Stimulated activated CD8-positive, alpha-beta memory T cell treated with anti-CD3 and anti-CD28 coated beads, Interleukin-12 subunit alpha, Interleukin-12 subunit beta, amount 100 ng/mL, for 4 hours (primary cell): ENCODE data around the gene SLC35F3.
"Not testable (repeated sequence)": the region's sequence is repeated elsewhere in the genome, so short reads cannot be mapped to it uniquely, and the experiment has no call there.

ENCODE experiments used
- DNase-seq: peaks from one replicate; pipeline ENCODE4 v3.0.0-alpha.2; 2020; ENCODE audit warnings: low read depth

SLC35F3 gene

DNA sequence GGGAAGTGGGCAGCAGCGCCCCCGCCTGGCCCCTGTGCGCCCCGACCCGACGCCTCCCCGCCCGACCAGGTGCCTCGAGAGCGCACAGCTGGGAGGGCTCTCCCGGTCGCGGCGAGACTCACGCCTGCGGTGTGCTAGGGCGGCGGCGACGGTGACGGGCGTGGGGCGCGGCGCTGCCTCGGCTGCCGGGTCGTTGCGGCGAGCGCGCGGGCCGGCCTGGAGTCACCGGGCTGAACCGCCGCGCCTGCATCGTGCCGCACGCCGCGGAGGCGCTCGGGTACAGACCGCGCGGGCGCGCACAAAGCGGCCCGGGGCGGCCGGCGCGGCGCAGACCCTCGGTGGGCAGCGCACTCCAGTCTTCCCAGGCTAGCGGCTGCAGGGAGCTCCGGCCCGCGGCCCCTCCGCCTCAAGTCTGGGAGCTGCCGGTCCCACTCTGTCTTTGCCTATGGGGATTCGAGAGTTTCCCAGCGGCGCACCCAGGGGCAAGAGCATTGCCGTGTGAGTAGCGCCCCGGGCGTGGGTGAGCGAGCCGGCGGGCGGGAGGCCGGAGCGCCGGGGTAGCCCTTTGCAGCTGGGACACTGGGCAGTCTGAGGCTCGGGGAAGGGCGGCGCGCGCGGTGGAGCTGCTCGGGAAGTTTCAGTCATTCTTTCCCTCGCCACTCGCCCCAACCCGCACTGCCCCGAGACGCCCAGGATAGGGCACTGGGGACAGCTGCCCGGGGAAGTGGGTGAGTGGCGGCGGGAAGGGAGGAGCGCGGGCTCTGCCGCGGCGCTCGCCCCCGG, at the start of gene SLC35F3:
TSS of gene SLC35F3 (plus strand) at position 44 of the 783 bp plus-strand sequence.
- DNase-seq = no peak

DNA sequence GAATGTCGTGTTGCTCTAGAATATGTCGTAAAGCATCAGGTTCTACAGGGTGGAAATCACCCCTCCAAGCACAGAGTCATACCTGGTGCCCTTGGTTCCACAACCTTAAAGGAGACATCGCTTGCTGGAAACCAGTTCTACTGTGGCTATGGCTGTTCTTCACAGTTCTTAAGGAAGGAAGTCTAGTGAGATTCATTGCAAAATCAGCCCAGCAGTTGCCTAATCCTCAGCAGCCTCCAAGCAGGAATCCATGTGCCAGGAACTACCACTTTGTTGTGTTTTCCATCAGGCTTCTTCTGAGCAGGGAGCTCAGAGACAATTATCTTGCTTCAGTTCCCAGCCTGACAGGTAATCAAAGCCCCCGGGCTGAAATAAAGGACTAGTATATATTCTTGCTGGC, 45.0 kb upstream of the SLC35F3 start:
- no peak for DNase-seq

- no peak for DNase-seq
These were observed 40.5 kb upstream of the SLC35F3 start for GRCh38 chr1:233863901-233864545.

DNA sequence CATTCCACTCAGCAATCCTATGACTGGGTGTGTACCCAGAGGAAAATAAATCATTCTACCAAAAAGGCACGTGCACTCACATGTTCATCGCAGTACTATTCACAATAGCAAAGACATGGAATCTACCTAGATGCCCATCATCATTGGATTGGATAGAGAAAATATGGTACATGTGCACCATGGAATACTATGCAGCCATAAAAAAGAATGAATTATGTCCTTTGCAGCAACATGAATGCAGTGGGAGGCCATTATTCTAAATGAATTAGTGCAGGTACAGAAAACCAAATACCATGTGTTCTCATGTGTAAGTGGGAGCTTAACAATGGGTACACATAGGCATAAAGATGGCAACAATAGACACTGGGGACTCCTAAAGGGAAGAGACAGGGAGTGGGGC, 39.9 kb upstream of the SLC35F3 start:
- no peak for DNase-seq

DNA sequence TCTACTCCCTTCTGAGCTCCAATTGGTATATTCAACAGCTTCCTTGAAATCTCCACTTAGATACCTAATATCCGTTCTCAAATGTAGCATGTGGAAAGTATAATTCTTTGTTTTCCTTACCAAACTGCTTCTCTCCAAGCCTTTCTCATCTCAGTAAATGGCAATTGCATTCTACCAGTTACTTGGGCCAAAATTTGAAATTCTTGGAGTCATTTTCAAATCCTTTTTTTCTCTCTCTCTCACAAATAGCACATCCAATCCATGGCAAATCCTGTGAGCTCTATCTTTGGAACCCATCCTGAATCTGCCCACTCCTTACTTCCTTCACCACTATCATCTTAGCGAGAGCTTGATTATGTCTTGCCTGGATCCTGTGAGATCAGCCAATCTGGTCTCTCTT, 39.3 kb upstream of the SLC35F3 start:
- no peak for DNase-seq

- no peak for DNase-seq
These were observed 38.6 kb upstream of the SLC35F3 start for GRCh38 chr1:233865902-233866301.

- DNase-seq = no peak
These were observed 37.4 kb upstream of the SLC35F3 start for GRCh38 chr1:233867028-233867427.

GRCh38 chr1:233868461-233868860, 36.0 kb upstream of the SLC35F3 start:
- no peak for DNase-seq

- no peak for DNase-seq
These were observed 34.8 kb upstream of the SLC35F3 start for GRCh38 chr1:233869680-233870079.

DNA sequence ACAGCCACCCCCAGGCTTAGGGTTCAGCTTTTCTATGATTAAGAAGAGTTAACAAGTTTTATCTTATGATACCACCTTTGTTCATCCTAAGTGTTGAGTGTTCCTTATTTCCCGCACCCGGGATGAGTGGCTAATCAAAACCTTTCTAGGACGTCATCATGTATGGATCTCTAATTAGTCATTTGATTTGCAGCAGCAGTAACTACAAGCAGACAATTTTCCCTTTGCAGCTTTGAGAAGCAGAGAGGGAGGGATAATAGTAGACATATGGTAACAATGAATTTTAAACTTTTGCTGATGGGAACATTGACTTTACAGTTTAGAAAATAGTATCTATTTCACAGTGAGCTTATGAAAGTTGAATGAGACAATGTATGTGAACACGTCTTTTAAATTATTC, 30.8 kb upstream of the SLC35F3 start:
- DNase-seq = no peak

GRCh38 chr1:233879841-233880240, 24.6 kb upstream of the SLC35F3 start:
- no peak for DNase-seq

- no peak for DNase-seq
These were observed 20.8 kb upstream of the SLC35F3 start for GRCh38 chr1:233883671-233884070.

DNA sequence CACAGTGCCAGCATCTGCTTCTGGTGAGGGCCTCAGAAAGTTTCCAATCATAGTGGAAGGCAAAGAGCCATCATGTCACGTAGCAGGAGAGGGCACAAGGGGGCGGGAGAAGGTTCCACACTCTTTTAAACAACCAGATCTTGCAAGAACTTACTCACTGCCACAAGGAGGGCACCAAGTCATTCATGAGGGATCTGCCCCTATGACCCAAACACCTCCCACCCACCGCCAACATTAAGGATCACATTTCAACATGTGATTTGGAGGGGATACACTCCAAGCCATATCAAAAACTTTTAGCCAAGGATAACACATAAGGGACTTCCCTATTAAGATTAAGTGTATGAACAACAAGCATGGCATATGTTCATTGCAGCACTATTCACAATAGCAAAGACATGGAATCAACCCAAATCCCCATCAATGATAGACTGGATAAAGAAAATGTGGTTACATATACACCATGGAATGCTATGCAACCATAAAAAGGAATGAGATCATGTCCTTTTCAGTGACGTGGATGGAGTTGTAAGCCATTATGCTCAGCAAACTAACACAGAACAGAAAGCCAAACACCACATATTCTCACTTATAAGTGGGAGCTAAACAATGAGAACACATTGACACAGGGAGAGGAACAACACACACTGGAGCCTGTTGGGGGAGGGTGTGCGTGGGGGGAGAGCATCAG, 19.9 kb upstream of the SLC35F3 start:
- no peak for DNase-seq

DNA sequence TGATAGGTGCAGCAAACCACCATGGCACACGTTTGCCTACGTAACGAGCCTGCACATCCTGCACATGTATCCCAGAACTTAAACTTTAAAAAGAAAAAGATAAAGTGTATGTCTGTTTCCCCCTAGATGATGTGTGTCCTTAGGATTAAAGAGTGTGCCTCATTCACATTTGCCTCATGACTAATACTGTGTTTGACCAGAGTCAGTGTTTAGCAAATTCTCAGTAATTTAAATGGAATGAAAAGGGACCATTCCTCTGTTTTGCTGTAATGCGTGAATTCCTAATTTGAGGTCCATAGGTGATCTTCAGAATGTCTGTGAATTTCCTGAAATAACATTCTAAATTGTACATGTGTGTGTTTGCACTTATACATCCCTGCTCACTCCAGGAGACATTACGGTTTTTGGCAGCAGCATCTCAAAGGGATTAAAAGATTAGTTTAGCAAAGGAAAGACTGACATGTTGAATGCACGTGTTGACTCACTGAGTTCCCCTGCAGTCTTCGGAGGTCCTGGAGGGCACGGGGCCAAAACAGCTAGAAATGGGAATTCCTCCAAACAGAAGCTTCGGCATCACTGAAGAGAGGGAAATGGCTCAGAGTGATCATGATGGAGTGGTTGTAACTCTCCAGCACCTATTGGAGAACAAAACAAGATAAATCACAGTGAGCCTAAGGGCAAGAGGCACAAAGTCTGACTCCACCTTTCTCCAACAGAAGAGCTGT, 19.1 kb upstream of the SLC35F3 start:
- DNase-seq = no peak

DNA sequence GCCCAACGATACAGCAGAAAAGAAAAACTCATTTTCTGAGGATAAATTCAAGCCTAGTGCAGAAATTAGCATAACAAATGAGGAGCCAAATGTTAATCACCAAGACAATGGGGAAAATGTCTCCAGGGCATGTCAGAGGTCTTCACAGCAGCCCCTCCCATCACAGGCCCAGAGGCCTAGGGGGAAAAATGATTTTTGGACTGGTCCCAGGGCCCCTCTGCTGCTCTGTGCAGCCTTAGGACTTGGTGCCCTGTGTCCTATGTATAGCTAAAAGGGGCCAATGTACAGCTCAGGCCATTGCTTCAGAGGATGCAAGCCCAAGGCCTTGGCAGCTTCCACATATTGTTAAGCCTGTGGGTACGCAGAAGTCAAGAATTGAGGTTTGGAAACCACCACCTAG, 13.3 kb upstream of the SLC35F3 start:
- DNase-seq = not testable (repeated sequence)

DNA sequence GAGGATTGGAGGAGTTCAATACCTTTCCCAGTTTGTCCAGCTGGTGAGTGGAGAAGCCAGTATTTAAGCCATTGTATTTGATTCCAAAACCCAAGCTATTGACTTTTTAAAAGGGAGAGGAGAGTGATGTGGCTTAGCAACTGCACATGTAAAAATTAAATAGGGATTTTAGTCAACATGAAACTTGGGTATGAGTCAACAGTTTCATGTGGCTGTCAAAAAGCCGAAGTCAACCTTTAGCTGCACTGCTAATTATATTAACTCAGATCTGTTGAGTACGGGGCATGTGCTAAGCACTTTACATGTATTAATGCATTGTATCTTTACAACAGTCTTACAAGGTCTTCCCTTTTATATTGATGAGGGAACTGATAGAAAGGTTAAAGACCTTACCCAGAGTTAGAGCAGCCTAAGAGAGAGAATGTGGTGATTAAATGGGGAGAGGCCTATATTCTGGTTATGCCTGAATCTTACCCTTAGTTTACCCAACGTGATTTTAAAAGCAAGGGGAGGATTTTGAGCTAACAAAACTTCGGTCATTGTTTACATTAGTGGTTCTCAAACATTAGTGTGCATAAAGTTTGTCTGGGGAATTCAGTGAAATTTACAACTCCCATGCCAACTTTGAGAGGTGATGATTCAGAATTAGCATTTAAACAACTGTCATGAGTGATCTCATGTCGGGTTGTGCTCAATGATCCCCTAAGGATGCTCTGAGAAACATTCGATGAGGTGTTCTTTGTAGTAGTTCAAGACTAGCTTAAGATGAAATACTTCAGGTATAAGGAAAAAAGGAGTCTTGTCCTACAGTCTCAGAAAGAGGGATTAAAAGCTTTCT, 6.9 kb upstream of the SLC35F3 start:
- DNase-seq = no peak

- no peak for DNase-seq
These were observed 3.0 kb upstream of the SLC35F3 start for GRCh38 chr1:233901495-233901894.

DNA sequence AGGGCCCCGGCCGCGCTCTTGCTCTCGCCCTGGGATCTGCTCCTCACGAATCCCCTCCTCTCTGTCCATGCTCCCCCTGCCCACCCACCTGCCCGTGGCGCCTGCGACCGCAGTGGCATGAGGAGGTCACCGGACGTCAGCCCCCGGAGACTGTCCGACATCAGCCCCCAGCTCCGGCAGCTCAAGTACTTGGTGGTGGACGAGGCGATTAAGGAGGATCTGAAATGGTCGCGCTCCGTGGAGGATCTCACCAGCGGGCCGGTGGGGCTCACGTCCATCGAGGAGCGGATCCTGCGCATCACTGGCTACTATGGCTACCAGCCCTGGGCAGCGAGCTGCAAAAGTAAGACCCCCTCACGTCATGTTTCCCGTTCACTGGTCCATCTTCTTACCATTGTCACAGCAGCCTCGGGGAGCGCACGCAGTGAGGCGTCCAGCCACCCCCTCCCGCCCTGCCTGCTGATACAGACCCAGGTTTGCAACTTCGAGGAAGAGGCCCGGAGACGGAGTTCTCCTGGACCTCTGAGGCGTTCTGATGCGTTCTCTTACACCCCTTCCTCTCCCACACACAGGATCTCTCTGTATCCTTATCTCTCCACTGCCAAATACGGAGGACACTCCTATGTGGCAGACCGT, 1.1 kb downstream of the SLC35F3 start:
- DNase-seq = no peak

DNA sequence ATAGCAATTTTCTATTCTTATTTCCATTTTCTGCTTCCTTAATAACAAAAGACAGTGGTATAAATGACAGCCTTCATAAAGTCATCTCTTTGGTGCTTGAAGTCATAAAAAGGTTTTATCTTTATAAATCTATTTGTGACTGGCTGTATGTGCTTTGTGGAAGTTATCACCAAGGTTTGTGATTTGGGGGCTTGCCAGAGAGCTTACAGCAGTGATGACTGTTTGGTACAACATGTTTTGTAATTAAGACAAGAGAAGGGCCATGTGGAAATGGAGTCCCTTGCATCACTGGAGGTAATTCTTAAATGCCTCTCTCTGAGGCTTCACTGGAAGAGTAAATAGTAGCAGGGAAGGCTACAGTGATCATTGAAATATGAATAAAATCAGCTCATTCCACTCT, 2.7 kb downstream of the SLC35F3 start:
- DNase-seq = no peak

DNA sequence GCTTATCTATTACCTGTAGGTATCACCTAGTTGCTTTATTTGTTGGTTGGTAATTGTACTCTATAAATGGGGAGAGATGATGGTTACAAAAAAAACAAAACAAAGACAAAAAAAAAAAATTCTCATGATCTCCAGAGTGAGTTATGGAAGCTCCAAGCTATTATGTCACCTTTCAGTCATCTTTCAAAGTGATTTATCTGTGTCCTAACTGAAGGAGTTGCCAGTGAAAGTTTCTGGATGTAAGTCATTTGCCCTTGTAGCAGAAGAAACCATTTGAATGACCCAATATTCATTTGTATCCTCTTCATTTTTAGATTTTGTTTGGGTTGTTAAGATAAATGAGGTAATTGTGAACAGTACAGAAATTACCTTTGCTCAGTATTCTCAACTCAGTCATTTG, 3.6 kb downstream of the SLC35F3 start:
- DNase-seq = no peak

DNA sequence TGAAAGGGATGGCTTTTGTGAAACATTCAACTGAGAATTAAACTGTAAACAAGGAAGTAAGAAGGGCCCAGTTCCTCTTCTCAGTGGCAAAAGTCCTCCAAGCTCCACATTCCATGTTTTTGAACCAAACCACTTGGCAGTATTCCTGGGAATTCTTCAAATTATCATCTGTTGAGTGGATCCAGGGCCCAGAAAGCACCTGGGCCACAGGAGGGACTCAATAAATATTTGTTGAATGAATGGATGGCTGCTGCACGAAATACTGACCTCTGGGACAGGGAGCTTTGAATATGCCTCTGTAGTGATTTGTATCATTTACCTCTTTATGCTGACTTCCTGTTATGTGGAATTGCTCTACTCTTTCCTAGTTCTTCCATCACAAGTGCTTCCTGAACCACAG, 4.7 kb downstream of the SLC35F3 start:
- DNase-seq = no peak
